GM21360 (cell line): ENCODE results near the gene APRT.
"Not testable (repeated sequence)": the region's sequence is repeated elsewhere in the genome, so short reads cannot be mapped to it uniquely, and the experiment has no call there.

Source experiments
- ATAC-seq: cut with Tn5 transposase; IDR thresholded peaks from one replicate; pipeline ENCODE4 v1.9.1; 2021; ENCODE audit warnings: mild to moderate bottlenecking, moderate library complexity; ENCODE audit not compliant: unreplicated experiment

APRT gene

DNA sequence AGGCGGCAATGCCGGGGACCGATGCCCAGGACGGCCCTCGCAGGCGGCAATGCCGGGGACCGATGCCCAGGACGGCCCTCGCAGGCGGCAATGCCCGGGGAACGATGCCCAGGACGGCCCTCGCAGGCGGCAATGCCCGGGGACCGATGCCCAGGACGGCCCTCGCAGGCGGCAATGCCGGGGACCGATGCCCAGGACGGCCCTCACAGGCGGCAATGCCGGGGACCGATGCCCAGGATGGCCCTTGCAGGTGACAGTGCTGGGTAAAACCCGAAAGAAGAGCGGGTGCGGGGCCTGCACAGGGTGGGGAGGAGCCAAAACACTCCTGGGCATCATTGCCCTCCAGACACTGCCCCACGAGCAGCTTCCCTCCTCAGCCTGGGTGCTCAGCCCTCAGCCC lies 11.9 kb upstream of the APRT start:
- not testable (repeated sequence) for ATAC-seq

DNA sequence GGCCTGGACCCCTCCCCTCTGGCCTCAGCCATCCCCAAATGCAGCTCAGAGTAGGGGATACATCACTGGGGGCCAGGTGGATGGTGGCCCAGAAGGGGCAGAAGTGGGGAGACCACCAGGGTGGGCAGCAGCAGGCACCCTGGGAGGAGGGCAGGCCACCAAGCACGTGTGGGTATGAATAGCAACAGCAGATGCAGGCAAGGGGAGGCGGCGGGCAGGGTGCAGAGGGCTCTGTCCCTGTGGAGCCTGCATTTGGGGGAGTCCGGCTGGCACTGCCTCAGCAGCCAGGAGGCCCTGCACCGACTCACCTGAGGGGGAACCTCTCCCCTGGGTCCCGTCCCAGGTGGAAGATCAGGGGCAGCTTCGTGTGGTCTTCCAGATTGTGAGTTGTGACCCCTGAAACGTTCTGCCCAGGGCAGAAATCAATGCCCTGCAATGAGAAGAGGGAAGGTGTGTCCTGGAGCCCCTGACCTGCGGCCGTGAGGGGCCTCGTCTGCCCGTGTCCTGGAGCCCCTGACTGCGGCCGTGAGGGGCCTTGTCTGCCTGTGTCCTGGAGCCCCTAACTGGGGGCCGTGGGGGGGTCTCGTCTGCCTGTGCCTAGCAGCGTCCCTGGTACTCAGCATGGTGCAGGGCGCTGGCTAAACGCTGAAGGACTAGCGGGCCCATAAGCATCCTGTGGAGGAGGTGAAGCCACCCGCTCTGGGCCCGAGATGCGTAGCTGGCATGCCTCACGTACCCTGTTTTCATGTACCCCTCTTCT lies 10.7 kb upstream of the APRT start:
- ATAC-seq: no peak

DNA sequence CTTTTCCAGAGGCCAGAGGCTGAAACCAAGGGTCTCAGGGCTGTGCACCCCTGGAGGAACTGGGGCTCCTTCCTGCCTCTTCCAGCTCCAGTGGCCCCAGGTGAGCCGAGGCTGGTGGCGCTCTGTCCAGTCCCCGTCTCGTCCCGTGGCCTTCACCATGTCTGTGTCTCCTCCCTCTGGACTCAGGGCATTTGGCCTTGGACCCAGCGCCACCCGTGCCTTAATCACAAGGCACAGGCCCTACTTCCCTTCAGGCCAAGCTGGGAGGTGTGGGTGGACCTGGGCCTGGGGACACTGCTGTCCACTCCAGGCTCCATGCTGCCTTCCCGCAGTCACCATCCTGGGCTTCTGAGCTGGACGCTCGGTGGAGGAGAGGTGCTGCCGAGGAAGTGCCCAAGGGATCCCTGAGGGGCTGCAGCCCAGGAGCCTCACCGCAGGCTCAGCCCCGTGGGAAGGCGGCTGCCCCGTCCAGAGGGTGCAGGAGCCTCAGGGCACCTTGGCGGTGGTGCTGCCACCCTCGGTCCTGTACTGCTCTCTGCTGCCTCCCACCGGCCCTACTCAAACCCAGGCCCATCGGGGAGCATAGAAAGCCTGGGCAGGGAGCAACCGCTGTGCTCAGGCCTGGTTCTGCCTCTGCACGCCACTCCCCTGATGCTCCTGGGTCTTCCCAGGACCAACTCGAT lies 9.6 kb upstream of the APRT start:
- ATAC-seq: no peak

DNA sequence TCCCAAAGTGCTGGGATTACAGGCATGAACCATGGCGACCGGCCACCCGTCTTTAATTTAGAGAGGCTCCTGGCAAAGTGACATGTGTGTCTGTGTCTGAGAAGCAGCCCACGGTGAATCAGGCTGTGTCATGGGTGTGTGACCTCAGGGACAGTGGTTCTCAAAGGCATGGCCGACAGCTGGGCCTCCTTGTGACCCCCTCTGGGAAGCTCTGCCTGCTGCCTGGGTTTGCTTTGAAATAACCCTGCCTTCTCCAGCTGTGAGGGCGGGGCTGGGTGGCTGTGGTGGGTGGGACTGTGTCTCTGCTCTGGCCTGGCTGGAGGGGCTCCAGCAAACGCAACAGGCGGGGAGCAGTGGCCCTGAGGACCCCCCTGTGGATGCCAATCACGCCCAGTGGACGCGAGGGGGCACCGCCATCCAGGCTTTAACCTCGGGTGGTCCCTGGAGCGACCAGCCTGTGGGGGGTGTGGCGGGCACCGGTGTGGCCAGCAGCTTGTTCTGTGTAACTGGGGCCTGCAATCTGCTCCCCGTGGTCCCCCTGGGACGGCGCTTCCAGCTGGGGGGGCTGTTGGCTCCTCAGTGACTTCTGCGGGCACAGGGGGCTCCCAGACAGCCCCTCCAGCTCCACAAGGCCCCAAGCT lies 8.8 kb upstream of the APRT start:
- ATAC-seq: no peak

DNA sequence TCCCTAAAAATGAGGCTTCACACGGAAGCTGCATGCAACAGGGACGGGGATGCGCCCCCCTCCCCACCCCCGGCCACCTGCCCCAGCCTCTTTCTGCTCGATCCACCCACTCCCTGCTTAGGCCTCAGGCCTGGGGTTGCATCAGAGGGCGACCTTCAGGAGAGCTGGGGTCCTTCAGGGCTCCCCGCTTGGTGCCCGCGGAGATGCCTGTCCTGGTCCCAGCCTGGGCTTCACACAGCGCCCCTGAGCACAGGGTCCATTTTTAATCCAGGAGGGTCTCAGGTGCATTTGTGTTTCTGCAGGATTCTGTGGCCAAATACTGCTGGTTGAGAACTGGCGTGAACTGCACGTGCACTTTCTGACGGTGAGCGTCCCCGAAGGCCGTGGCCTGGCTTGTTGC lies 7.4 kb upstream of the APRT start:
- no peak for ATAC-seq

DNA sequence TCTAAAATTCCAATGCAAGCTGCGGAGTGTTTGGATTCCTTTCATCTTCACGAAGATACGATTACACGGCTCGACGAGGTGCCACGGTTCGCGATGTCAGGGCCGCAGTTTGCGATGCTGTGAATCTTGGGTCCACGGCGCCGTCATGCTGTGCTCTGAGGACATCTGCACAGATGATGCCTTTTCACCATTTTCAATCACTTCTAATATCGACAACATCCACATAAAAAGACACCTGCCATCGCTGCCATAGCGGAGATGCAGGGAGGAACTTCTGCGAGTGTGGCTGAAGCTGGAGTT lies 6.8 kb upstream of the APRT start:
- ATAC-seq: no peak

DNA sequence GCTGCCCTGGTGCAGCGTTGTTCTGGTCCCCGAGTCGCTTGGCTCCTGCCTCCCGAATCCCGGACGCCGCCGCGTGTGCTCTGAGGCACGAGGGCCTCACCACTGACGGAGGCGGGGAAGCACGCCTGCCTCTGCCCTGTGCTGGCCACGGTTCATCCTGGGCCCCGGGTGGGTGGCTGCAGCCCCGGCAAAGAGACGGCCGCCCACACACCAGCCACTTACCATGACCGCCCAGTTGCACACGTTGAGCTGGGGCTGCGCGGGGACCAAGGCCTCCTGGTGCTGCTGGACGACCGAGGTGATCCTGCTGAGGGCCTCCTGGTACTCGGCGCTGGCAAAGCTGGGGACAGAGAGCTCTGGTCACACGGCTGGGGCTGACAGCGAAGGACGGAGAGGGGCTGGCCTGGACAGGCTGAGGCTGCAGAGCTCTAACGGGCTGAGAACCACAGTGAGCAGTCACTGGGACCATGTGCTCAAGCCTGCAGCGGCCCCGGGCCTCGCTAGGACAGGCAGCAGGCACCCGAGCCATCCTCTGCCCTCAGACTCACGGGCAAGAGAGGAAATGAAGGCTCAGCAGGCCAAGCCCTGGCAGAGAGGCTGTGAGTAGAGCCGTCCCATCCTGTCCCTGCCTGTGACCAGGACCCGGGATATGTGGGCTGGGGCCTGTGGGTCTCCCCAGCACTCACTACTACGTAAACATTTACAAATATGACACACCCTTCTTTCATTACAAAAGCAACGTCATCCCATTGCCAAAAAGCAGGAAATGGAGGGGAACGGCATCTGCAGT lies 6.3 kb upstream of the APRT start:
- ATAC-seq: no peak

DNA sequence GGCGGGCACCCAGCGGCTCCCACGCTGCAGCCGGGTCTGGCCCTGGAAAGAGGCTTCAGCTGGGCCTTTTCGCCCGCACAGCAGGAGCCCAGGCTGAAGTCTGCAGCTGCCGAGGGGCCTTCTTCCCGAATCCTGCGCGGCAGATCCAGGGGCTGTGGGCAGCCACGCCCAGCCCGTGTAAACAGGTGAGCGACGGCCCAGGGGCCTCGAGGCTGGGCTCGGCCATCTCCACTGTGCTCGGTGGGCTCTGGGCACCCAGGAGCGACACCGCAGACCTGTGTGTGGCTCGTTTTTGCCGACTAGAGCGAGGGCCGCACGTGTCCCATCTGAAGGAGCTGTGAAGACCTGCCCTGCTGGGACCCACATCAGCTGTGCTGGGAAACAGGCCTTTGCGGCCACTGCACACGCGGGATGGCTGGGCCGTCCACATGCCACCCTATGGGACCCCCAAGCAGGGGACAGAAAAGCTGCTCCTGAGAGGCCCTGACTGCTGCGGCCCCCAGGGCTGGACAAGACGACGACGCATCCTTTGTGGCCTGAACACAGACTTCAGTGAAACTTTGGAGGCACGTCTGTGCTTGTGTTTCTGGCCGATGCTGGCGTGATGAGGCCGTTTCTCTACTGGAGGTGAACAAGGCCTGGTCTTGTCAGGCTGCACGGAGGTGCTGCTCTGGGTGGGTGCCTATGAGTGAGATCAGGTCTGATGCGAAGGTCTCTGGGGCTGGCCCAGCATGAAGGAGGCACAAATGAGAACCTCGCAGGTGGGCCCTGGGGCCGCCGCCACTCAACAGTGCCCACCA lies 5.2 kb upstream of the APRT start:
- ATAC-seq: no peak

DNA sequence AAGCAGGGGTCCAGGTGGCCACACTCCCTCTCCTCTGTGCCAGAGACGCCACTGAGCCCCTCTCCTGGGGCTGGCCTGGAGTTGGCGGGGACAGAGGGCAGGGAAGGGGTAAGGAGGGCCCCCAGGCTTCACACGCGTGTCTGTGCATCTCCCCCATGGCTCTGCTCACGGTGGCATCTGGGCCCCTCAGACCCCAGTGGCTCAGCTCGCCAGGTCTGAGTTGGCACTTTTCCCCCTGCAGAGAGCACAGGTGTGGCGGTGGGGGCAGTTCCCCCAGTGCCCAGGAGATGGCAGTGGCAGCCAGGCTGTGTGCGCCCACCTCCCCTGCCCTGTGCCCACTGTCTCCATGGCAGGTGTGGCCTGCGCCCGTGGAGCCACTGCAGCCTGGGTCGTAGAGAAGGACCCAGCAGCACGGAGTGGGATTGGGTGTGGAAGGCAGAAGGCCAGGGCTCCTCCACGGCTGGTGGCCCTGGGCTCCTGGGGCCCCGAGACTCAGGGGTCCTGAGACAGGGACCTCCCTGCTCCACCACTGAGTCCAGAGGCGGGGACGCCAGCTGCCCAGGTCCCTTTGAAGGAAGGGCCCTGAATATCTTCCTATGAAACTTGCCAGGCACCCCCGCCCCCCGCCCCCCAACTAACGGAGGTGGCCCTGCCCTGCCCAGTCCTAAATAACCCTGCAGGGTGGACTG lies 4.3 kb upstream of the APRT start:
- ATAC-seq: no peak

DNA sequence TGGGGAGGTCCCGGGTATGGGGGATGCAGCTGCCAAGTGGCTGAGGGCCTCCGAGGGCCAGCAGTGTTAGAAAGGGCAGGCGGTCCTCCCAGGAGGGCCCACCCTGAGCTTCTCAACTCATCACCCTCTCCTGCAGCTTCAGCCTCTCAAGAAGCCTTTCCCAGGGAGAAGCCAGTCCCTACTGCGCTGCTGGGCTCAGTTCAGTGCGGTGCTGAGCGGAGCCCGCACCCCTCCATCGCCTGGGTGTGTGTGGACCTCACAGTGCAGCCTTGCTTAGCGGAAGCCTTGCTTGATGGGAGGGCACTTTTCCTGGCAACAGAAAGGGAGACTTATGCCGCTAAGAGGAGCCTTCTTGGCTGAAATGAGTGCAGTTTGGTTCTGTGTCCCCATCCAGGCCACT lies 3.5 kb upstream of the APRT start:
- ATAC-seq: no peak

DNA sequence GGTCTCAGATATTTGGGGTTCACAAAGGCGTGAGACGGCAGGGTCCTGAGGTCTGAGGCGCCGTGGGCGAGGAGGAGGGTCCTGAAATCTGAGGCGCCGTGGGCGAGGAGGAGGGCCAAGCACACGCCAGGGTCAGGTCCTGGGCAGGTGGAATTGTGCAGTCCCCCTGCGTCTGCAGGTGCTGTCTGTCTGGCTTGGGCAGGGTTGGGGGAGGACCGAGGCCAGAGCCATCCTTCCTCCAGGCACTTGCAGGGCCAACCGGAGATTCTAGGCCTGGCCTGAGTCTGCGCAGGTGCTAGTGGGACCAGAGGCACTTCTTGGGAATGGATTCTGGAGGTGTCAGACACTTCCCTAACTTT lies 2.4 kb upstream of the APRT start:
- ATAC-seq: no peak

DNA sequence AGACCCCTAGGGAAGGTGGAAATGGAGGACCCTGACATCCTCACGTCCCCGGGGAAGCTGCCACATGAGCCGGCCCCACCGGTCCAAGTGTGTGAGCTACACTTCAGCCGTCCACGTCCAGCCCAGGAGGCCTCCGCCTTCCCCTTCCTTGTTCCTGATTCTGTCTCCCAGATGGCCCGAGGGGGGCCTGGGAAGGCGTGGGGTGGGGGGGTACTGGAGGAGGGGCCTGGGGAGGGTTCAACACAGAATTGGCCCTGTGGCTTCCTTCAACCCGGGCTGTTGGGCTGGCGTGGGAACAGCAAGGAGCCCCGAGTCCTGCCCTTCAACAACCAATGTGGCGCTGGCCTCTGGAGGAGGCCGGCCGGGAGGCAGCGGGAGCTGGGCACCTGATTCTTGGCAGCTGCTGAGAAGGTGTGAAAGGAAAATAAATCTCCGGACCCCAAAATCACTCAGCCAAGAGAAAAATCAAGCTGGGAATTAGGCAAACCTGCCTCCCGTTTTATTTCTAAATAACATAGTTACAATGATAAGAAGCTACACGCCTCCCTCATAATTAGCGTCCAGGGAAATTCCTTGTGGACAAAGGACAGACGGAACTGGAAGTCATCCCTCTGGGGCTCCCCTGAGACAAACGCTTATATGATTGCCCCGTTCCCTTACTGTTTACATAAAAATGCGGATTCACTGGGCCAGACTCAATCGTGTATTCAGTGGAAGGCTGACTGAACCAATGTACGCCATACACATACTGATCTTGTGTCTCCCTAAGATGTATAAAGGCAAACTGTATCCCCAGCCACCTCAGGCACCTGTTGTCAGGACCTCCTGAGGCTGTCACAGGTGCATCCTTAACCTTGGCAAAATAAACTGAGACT lies 1.8 kb upstream of the APRT start:
- ATAC-seq: no peak

DNA sequence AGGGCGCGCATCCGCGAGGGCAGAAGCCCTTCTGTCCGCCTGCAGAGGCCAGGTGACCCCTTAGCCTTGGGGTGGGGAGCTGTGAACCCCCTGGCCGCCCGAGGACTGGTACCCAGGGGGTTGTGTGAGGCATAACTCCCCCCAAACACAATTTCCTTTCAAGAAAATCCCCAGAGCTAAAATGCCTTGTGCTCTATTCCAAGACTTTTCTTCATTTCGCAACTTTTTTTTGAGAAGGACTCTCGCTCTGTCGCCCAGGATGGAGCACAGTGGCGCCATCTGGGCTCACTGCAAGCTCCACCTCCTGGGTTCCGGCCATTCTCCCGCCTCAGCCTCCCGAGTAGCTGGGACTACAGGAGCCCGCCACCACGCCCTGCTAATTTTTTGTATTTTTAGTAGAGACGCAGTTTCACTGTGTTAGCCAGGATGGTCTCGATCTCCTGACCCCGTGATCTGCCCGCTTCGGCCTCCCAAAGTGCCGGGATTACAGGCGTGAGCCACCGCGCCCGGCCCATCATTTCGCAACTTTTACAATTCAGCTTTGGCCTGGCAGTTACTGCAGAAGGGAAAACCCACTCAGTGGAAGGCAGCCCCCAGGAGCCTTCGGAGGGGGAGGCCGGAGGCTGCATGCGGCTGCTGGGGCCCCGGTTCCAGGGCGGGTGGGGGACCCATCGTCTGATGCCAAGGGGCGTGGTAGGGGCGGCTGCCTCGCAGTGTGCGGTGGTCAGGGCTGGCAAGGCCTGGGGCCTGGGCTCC lies 963 bp upstream of the APRT start:
- no peak for ATAC-seq

DNA sequence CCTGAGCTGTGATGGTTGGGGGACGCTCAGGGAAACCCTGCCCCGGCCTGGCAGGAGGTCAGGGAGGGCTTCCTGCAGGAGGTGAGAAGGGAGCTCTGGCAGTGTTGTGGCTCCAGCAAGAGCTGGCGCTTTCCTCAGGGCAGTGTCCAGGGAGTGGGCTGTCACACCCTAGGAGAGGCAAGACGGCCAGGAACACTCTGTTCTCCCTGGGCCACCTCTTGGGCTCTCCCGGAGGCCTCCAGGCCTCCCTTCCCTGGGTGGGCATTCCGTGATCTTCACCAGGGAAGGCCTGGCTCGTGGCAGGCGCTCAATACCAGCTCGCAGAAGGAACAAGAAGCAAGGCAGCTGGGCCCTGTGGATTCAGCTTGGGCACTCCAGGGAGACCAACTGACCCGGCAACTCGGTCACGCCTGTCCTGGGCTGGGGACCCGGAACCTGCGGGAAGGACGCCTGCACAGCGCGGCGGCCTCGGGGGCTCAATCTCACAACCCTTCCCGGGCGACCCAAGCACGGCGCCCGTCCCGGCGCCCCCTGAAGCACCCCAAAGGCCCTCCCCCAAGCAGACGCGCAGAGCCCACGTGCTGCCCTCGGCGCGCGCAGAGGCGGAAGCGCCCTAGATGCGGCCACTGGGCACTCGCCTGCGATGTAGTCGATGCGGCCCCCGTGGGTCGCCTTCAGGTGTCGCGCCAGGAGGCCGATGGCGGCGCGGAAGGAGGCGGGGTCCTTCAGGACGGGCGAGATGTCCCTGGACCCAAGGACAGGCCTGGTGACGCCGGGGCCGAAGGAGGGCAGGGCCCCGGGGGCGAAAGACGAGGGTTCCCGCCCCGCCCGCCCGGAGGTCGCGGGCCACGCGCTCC lies 588 bp downstream of the APRT start:
- peak; percentile 25 for ATAC-seq

DNA sequence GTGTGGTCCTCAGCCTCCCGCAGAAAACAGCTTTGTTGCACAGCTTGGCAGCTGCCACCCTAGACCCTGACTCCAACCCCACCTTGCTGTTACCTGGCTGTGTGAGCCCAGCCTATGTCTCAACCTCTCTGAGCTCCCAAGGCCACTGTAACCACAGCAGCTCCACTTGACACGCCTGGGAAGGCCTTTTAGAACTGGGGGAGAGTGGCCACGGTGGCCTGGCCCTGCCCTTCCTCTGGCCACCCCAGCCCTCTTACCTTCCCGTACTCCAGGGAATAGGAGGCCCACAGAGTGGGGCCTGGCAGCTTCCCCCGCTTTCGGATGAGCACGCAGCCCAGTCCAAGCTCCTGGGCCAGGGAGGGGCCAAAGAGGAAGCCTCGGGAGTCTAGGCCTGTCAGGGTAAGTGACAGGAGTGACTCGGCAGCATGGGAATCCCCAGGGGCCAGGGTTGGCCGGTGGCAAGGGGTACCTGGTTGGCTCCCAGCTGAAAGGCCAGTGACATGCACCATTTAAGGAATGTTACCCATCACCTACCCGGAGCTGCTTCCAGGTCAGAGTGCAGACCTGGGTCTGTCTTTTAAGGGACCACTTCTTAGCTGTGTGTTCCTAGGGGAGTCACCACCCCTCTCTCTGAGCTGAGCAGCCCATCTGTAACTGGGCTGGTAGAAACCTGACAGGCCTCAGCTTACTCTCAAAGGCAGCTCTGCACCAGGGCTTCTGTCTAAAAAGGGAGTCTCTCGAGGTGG lies 1.4 kb downstream of the APRT start:
- no peak for ATAC-seq

DNA sequence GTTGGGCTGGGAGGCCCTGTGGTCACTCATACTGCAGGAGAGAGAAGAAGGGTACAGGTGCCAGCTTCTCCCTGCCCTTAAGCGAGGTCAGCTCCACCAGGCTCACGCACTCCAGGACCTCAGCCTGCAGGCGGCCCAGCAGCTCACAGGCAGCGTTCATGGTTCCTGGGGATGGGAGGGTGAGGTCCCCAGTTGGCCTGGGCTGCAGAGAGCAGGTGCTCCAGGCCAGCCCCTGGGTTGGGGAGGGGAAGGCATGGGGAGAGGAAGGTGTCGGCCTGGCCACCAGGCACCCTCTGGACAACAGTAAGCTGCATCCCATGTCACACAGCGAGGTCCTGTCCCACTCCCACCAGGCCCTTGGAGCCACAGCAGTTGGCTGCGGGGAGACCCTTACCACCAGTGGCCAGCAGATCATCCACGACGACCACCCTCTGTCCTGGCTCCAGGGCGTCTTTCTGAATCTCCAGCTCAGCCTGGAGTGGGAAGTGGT lies 2.0 kb downstream of the APRT start:
- ATAC-seq: no peak
